ENCODE results near the gene RP9. TPM values are rescaled to one million over a fixed set of nuclear protein-coding genes. Genes with fewer than 3 reads are reported as not detected.

RP9 gene
- total and polyA plus RNA-seq, 2 of the 13 experiments (the other 11 are each of a cell fraction or from before 2014, with no cell fraction given) = 14.2 to 18.6 TPM

GRCh38 chr7:33155811-33156210 lies 46.6 kb upstream of the RP9 start (continued):
- TF ChIP-seq, protein P1, sequence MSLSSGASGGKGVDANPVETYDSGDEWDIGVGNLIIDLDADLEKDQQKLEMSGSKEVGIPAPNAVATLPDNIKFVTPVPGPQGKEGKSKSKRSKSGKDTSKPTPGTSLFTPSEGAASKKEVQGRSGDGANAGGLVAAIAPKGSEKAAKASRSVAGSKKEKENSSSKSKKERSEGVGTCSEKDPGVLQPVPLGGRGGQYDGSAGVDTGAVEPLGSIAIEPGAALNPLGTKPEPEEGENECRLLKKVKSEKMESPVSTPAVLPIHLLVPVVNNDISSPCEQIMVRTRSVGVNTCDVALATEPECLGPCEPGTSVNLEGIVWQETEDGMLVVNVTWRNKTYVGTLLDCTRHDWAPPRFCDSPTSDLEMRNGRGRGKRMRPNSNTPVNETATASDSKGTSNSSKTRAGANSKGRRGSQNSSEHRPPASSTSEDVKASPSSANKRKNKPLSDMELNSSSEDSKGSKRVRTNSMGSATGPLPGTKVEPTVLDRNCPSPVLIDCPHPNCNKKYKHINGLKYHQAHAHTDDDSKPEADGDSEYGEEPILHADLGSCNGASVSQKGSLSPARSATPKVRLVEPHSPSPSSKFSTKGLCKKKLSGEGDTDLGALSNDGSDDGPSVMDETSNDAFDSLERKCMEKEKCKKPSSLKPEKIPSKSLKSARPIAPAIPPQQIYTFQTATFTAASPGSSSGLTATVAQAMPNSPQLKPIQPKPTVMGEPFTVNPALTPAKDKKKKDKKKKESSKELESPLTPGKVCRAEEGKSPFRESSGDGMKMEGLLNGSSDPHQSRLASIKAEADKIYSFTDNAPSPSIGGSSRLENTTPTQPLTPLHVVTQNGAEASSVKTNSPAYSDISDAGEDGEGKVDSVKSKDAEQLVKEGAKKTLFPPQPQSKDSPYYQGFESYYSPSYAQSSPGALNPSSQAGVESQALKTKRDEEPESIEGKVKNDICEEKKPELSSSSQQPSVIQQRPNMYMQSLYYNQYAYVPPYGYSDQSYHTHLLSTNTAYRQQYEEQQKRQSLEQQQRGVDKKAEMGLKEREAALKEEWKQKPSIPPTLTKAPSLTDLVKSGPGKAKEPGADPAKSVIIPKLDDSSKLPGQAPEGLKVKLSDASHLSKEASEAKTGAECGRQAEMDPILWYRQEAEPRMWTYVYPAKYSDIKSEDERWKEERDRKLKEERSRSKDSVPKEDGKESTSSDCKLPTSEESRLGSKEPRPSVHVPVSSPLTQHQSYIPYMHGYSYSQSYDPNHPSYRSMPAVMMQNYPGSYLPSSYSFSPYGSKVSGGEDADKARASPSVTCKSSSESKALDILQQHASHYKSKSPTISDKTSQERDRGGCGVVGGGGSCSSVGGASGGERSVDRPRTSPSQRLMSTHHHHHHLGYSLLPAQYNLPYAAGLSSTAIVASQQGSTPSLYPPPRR (CRISPR knock-in tag; IDR thresholded peaks at IDR 0.05; ENCODE audit: borderline replicate concordance) = no peak
- no peak for TF ChIP-seq DMAP1 (CRISPR knock-in tag; IDR thresholded peaks at IDR 0.05)
- no peak for TF ChIP-seq ZNF569 (CRISPR knock-in tag; IDR thresholded peaks at IDR 0.05; ENCODE audit: borderline replicate concordance)
- no peak for TF ChIP-seq ZNF260 (CRISPR knock-in tag; IDR thresholded peaks at IDR 0.05; ENCODE audit: borderline replicate concordance, low read depth)
- TF ChIP-seq MXD4 (CRISPR knock-in tag; IDR thresholded peaks at IDR 0.05) = no peak
- TF ChIP-seq, protein P2, sequence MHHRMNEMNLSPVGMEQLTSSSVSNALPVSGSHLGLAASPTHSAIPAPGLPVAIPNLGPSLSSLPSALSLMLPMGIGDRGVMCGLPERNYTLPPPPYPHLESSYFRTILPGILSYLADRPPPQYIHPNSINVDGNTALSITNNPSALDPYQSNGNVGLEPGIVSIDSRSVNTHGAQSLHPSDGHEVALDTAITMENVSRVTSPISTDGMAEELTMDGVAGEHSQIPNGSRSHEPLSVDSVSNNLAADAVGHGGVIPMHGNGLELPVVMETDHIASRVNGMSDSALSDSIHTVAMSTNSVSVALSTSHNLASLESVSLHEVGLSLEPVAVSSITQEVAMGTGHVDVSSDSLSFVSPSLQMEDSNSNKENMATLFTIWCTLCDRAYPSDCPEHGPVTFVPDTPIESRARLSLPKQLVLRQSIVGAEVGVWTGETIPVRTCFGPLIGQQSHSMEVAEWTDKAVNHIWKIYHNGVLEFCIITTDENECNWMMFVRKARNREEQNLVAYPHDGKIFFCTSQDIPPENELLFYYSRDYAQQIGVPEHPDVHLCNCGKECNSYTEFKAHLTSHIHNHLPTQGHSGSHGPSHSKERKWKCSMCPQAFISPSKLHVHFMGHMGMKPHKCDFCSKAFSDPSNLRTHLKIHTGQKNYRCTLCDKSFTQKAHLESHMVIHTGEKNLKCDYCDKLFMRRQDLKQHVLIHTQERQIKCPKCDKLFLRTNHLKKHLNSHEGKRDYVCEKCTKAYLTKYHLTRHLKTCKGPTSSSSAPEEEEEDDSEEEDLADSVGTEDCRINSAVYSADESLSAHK (CRISPR knock-in tag; IDR thresholded peaks at IDR 0.05; ENCODE audit: borderline replicate concordance) = no peak
- TF ChIP-seq PRDM15 (CRISPR knock-in tag; IDR thresholded peaks at IDR 0.05) = no peak
- TF ChIP-seq, protein P3, sequence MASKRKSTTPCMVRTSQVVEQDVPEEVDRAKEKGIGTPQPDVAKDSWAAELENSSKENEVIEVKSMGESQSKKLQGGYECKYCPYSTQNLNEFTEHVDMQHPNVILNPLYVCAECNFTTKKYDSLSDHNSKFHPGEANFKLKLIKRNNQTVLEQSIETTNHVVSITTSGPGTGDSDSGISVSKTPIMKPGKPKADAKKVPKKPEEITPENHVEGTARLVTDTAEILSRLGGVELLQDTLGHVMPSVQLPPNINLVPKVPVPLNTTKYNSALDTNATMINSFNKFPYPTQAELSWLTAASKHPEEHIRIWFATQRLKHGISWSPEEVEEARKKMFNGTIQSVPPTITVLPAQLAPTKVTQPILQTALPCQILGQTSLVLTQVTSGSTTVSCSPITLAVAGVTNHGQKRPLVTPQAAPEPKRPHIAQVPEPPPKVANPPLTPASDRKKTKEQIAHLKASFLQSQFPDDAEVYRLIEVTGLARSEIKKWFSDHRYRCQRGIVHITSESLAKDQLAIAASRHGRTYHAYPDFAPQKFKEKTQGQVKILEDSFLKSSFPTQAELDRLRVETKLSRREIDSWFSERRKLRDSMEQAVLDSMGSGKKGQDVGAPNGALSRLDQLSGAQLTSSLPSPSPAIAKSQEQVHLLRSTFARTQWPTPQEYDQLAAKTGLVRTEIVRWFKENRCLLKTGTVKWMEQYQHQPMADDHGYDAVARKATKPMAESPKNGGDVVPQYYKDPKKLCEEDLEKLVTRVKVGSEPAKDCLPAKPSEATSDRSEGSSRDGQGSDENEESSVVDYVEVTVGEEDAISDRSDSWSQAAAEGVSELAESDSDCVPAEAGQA (IDR thresholded peaks at IDR 0.05; ENCODE audit: low read depth) = no peak
- TF ChIP-seq, protein P3 (CRISPR knock-in tag; IDR thresholded peaks at IDR 0.05; ENCODE audit: borderline replicate concordance) = no peak
- TF ChIP-seq CREM (IDR thresholded peaks at IDR 0.05) = no peak
- no peak for TF ChIP-seq CREM (CRISPR knock-in tag; IDR thresholded peaks at IDR 0.05)
- TF ChIP-seq ZNF33A (CRISPR knock-in tag; IDR thresholded peaks at IDR 0.05; ENCODE audit: borderline replicate concordance) = no peak
- TF ChIP-seq FOXK1 (CRISPR knock-in tag; IDR thresholded peaks at IDR 0.05; ENCODE audit: borderline replicate concordance, low read depth) = no peak
